H9 (cell line): Measurements from ENCODE around the gene DPYD. TPM values are rescaled to one million over a fixed set of nuclear protein-coding genes. Genes with fewer than 3 reads are reported as not detected.

Source experiments
- DNase-seq: peaks from one replicate; pipeline ENCODE4 v3.0.0-alpha.2; 2017
- H2AFZ ChIP-seq: one replicate; pipeline ENCODE4 v1.6.1; 2013; ENCODE audit warnings: mild to moderate bottlenecking, low read length, control low read depth, moderate library complexity
- H2AK5ac ChIP-seq: 2 replicates; pipeline ENCODE4 v1.6.1; 2013; ENCODE audit warnings: low read length, control low read depth, mixed read lengths; ENCODE audit not compliant: insufficient read length
- H2BK120ac ChIP-seq: one replicate; pipeline ENCODE4 v1.6.1; 2013; ENCODE audit warnings: low read depth, mild to moderate bottlenecking, low read length, control low read depth, inconsistent platforms; ENCODE audit not compliant: poor library complexity, severe bottlenecking
- H2BK12ac ChIP-seq: 2 replicates; pipeline ENCODE4 v1.6.1; 2013; ENCODE audit warnings: low read length, control low read depth, mixed read lengths, low read depth; ENCODE audit not compliant: insufficient read length
- H2BK15ac ChIP-seq: 2 replicates; pipeline ENCODE4 v1.6.1; 2013; ENCODE audit warnings: low read depth, low read length, control low read depth
- H2BK20ac ChIP-seq: one replicate; pipeline ENCODE4 v1.6.1; 2013; ENCODE audit warnings: low read depth, mild to moderate bottlenecking, low read length, control low read depth, inconsistent platforms; ENCODE audit not compliant: poor library complexity, severe bottlenecking
- H2BK5ac ChIP-seq: 2 replicates; pipeline ENCODE4 v1.6.1; 2013; ENCODE audit warnings: low read length, control low read depth, mixed read lengths; ENCODE audit not compliant: insufficient read length
- H3K14ac ChIP-seq: 2 replicates; pipeline ENCODE4 v1.6.1; 2013; ENCODE audit warnings: low read length, control low read depth; ENCODE audit not compliant: insufficient read depth
- H3K18ac ChIP-seq: 2 replicates; pipeline ENCODE4 v1.6.1; 2013; ENCODE audit warnings: low read depth, mild to moderate bottlenecking, mixed read lengths, low read length, control low read depth; ENCODE audit not compliant: insufficient read length
- H3K23ac ChIP-seq: 2 replicates; pipeline ENCODE4 v1.6.1; 2013; ENCODE audit warnings: low read length, control low read depth, mixed read lengths, low read depth; ENCODE audit not compliant: insufficient read length
- H3K23me2 ChIP-seq: 2 replicates; pipeline ENCODE4 v1.6.1; 2013; ENCODE audit warnings: low read depth, mild to moderate bottlenecking, mixed read lengths, low read length, control low read depth; ENCODE audit not compliant: insufficient read length, poor library complexity, severe bottlenecking
- H3K27ac ChIP-seq: 2 replicates; pipeline ENCODE4 v1.5.1; 2013; ENCODE audit warnings: low read length, control low read depth, mixed read lengths, low read depth; ENCODE audit not compliant: insufficient read length
- H3K27me3 ChIP-seq: 2 replicates; pipeline ENCODE4 v1.6.1; 2013; ENCODE audit warnings: low read length, control low read depth, inconsistent platforms; ENCODE audit not compliant: insufficient read depth
- H3K4ac ChIP-seq: 2 replicates; pipeline ENCODE4 v1.6.1; 2013; ENCODE audit warnings: low read depth, mild to moderate bottlenecking, control low read depth, inconsistent platforms, low read length, moderate library complexity
- H3K4me1 ChIP-seq: 2 replicates; pipeline ENCODE4 v1.6.1; 2013; ENCODE audit warnings: low read length, control low read depth, inconsistent platforms; ENCODE audit not compliant: insufficient read depth
- H3K4me2 ChIP-seq: 2 replicates; pipeline ENCODE4 v1.6.1; 2013; ENCODE audit warnings: low read length, control low read depth, mixed read lengths; ENCODE audit not compliant: insufficient read length, insufficient read depth
- H3K56ac ChIP-seq: 2 replicates; pipeline ENCODE4 v1.6.1; 2013; ENCODE audit warnings: low read depth, mild to moderate bottlenecking, mixed read lengths, low read length, control low read depth; ENCODE audit not compliant: insufficient read length
- H3K79me1 ChIP-seq: 2 replicates; pipeline ENCODE4 v1.6.1; 2013; ENCODE audit warnings: low read depth, mild to moderate bottlenecking, moderate library complexity, low read length, control low read depth, inconsistent platforms; ENCODE audit not compliant: insufficient read depth, poor library complexity, severe bottlenecking
- H3K79me2 ChIP-seq: 2 replicates; pipeline ENCODE4 v1.6.1; 2013; ENCODE audit warnings: low read length, control low read depth, inconsistent platforms; ENCODE audit not compliant: insufficient read depth
- H3K9ac ChIP-seq: 2 replicates; pipeline ENCODE4 v1.6.1; 2013; ENCODE audit warnings: low read length, control low read depth, mixed read lengths; ENCODE audit not compliant: insufficient read length; ENCODE audit errors: extremely low read depth
- H3K9me3 ChIP-seq: one replicate; pipeline ENCODE4 v1.6.1; 2013; ENCODE audit warnings: low read depth, low read length, inconsistent platforms; ENCODE audit not compliant: control insufficient read depth
- H3T11ph ChIP-seq: one replicate; pipeline ENCODE4 v1.6.1; 2013; ENCODE audit warnings: mild to moderate bottlenecking, low read length, control low read depth, inconsistent platforms
- H4K20me1 ChIP-seq: one replicate; pipeline ENCODE4 v1.6.1; 2013; ENCODE audit not compliant: control insufficient read depth, insufficient read length, insufficient read depth
- H4K5ac ChIP-seq: 2 replicates; pipeline ENCODE4 v1.6.1; 2013; ENCODE audit warnings: low read depth, mild to moderate bottlenecking, mixed read lengths, low read length, control low read depth; ENCODE audit not compliant: insufficient read length
- H4K8ac ChIP-seq: replicated peaks from 2 replicates; pipeline ENCODE4 v1.6.1; 2013; ENCODE audit warnings: low read length, control low read depth, mixed read lengths, low read depth; ENCODE audit not compliant: insufficient read length
- H4K91ac ChIP-seq: 2 replicates; pipeline ENCODE4 v1.6.1; 2013; ENCODE audit warnings: low read depth, mild to moderate bottlenecking, moderate library complexity, mixed read lengths, low read length, control low read depth; ENCODE audit not compliant: insufficient read length
- H3K27ac Mint-ChIP-seq, 3 experiments: 2 replicates in 2 of 3; 3 replicates in 1 of 3; pipeline ENCODE4 v1.8.0; 2020 to 2021; ENCODE audit warnings: mixed read lengths in 3 of 3, mild to moderate bottlenecking in 1 of 3, moderate library complexity in 1 of 3
- H3K27me3 Mint-ChIP-seq: 2 replicates; pipeline ENCODE4 v1.8.0; 2021; ENCODE audit warnings: low read depth, mild to moderate bottlenecking, moderate library complexity, mixed read lengths
- H3K36me3 Mint-ChIP-seq, 3 experiments: 2 replicates in 2 of 3; 3 replicates in 1 of 3; pipeline ENCODE4 v1.8.0; 2020 to 2021; ENCODE audit warnings: low read depth in 3 of 3, mixed read lengths in 3 of 3; ENCODE audit not compliant: insufficient read depth in 1 of 3
- H3K4me1 Mint-ChIP-seq, 2 experiments: 2 replicates each; pipeline ENCODE4 v1.8.0; 2020; ENCODE audit warnings: mixed read lengths in 2 of 2
- H3K4me3 Mint-ChIP-seq, 2 experiments: 2 replicates in 1 of 2; 3 replicates in 1 of 2; pipeline ENCODE4 v1.8.0; 2020 to 2021; ENCODE audit warnings: mild to moderate bottlenecking in 2 of 2, mixed read lengths in 2 of 2, moderate library complexity in 1 of 2
- H3K9me3 Mint-ChIP-seq, 2 experiments: 2 replicates in 1 of 2; 3 replicates in 1 of 2; pipeline ENCODE4 v1.8.0; 2020; ENCODE audit warnings: mild to moderate bottlenecking in 2 of 2, mixed read lengths in 2 of 2, moderate library complexity in 1 of 2
- CTCF ChIP-seq: fragments of 200-600 bp; sonication (generic); conservative IDR thresholded peaks from 3 replicates; pipeline ENCODE4 v1.8.0; 2021; ENCODE audit warnings: antibody characterized with exemption, mild to moderate bottlenecking
- WGBS: extraction: QIAGEN DNeasy Blood & Tissue Kit; methylation state at CpG from one replicate; pipeline ENCODE4 v1.1.7; 2013; ENCODE audit warnings: missing lambda C conversion rate, low lambda C conversion rate, mixed read lengths; ENCODE audit not compliant: insufficient read length; ENCODE audit errors: extremely low coverage; 5-methylcytosine and 5-hydroxymethylcytosine counted together
- total RNA-seq: library from RNA; stranded (reverse); gene quantifications from 2 replicates; pipeline ENCODE4 v1.2.1, GENCODE V29; 2021

Gene DPYD
- total RNA-seq, 1 experiment from 2014 or later: 0.37 TPM

DNA sequence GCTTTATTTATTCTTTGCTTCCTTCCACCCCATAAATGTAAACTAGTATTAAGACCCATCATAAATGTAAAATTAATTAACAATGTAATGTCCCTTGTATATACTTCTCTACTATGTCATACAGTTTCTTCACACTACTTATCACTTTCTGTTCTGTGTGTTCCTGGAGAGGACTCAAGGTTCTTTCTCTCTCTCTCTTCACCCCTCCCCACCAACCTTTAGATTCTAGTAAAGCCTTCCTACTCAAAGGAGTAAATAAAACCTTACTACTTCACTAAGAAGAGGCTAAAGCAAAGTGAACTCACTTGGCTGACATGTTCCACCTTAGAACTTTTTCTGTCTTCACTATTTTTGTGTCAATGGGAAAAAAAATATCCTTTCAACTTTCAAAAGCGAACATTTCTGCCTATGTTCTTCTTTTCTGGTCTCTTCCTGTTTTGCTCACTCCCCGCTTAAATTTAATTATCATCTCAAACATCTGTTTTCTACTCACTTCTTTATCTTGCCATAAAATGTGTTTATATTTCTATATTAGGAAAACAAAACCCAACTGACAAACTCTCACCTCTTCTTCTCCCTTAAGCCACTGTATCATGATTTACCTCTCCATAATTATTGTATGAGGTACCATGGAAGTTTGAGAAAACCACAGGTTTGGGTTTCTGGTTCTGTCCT lies 260.3 kb downstream of the DPYD start:
- no CpG with 5 or more reads among the region's 2 CpGs for WGBS
- Mint-ChIP-seq H3K27ac (no peak overlapping the region), H3K27me3 (no peaks in the 10 kb centered on the region), H3K4me3 (no peak overlapping the region), H3K9me3 (no peaks in the 10 kb centered on the region), H3K36me3 (no peaks in the 10 kb centered on the region), H3K4me1 (peaks cover 5 to 8% of the 10 kb centered on the region in 2 experiments; a peak in 3 of 4 replicates)
- Histone ChIP-seq H2BK15ac (no peak overlapping the region), H3K4ac (no peak overlapping the region), H3K14ac (no peak overlapping the region), H4K91ac (no peak overlapping the region), H4K8ac (no peak overlapping the region), H3K4me1 (no peaks in the 10 kb centered on the region), H3K23ac (no peak overlapping the region), H3K79me2 (no peaks in the 10 kb centered on the region), H2BK12ac (no peak overlapping the region), H3K27me3 (no peaks in the 10 kb centered on the region), H3K56ac (no peak overlapping the region), H3K27ac (no peak overlapping the region), H2BK20ac (no peak overlapping the region), H2BK120ac (no peak overlapping the region), H2AK5ac (no peak overlapping the region), H3K18ac (no peak overlapping the region), H4K5ac (no peak overlapping the region), H3K9ac (no peak overlapping the region), H3K9me3 (no peaks in the 10 kb centered on the region), H4K20me1 (no peaks in the 10 kb centered on the region), H3K23me2 (no peaks in the 10 kb centered on the region), H3T11ph (no peak overlapping the region), H3K4me2 (no peak overlapping the region), H2BK5ac (no peak overlapping the region), H2AFZ (no peak overlapping the region), H3K79me1 (no peaks in the 10 kb centered on the region)
- no peak for DNase-seq
- no peak for TF ChIP-seq CTCF
